GM12878 (cell line): ENCODE data around the gene ZMYND11. TPM values are rescaled to one million over a fixed set of nuclear protein-coding genes. Genes with fewer than 3 reads are reported as not detected.

Experiments
- ATAC-seq: fragments of 200-7000 bp; cut with Tn5 transposase; 3 replicates; pipeline ENCODE4 v1.9.1; 2020; ENCODE audit warnings: mild to moderate bottlenecking, moderate library complexity
- BruUV-seq: library from RNA; stranded (reverse); fragments of 400-500 nt; replicated peaks from 2 replicates; lab custom pipeline; 2021; lab: Mats Ljungman, UMichigan
- CTCF ChIA-PET: fragments of 300-600 bp; sonication (Branson Sonifier 250); formaldehyde crosslinking; extraction: SDS; loops from one replicate; lab custom pipeline; 2021; ENCODE audit warnings: inconsistent platforms; lab: Yijun Ruan, JAX
- POLR2A ChIA-PET: fragments of 350-600 bp; formaldehyde crosslinking; extraction: SDS; loops from one replicate; lab custom pipeline; 2021; ENCODE audit warnings: inconsistent platforms; lab: Charles Lee
- RAD21 ChIA-PET: fragments of 300-600 bp; sonication (Branson Sonifier 250); formaldehyde crosslinking; loops from one replicate; lab custom pipeline; 2023; ENCODE audit warnings: antibody characterized with exemption; ENCODE audit not compliant: unreplicated experiment; lab: Charles Lee
- SMC1A ChIA-PET: fragments of 300-600 bp; sonication (Branson Sonifier 250); formaldehyde crosslinking; loops from one replicate; lab custom pipeline; 2023; ENCODE audit not compliant: unreplicated experiment, uncharacterized antibody; lab: Charles Lee
- DNase-seq: peaks from one replicate; pipeline ENCODE4 v3.0.0-alpha.2; 2011; ENCODE audit warnings: low read depth, low spot score
- FAIRE-seq: peaks from 3 replicates; lab custom pipeline; 2011; peaks lifted over from hg19 to GRCh38; lab: Jason Lieb, UNC
- H2AFZ ChIP-seq: 2 replicates; pipeline ENCODE4 v1.6.0; 2011; ENCODE audit warnings: low read depth, low read length, control low read depth; ENCODE audit not compliant: control insufficient read depth
- H3K27ac ChIP-seq: 2 replicates; pipeline ENCODE4 v1.5.1; 2011; ENCODE audit warnings: control low read depth; ENCODE audit not compliant: control insufficient read depth, insufficient read depth
- H3K27me3 ChIP-seq, 2 experiments: replicated peaks in 1 of 2; 2 replicates each; pipeline versions ENCODE4 v1.6.0 to v1.6.1; 2011; ENCODE audit warnings: low read length in 1 of 2; ENCODE audit not compliant: control insufficient read depth in 2 of 2, insufficient read depth in 2 of 2
- H3K36me3 ChIP-seq, 2 experiments: 2 replicates each; pipeline ENCODE4 v1.5.1; 2011; ENCODE audit warnings: low read length in 1 of 2; ENCODE audit not compliant: control insufficient read depth in 2 of 2, insufficient read depth in 2 of 2
- H3K4me1 ChIP-seq: 2 replicates; pipeline ENCODE4 v1.6.1; 2011; ENCODE audit warnings: mild to moderate bottlenecking, low read length, moderate library complexity, mixed read lengths; ENCODE audit not compliant: control insufficient read depth, insufficient read depth
- H3K4me2 ChIP-seq: 2 replicates; pipeline ENCODE4 v1.6.0; 2011; ENCODE audit warnings: control low read depth; ENCODE audit not compliant: control insufficient read depth, insufficient read depth
- H3K4me3 ChIP-seq: fragments of 200-600 bp; sonication (generic); 2 replicates; pipeline ENCODE4 v1.5.1; 2016
- H3K79me2 ChIP-seq: 2 replicates; pipeline ENCODE4 v1.6.0; 2011; ENCODE audit warnings: low read length; ENCODE audit not compliant: control insufficient read depth, insufficient read depth
- H3K9ac ChIP-seq: 2 replicates; pipeline ENCODE4 v1.8.0; 2011; ENCODE audit warnings: low read length, control low read depth, mixed read lengths; ENCODE audit not compliant: control insufficient read depth, insufficient read depth
- H3K9me3 ChIP-seq: replicated peaks from 3 replicates; pipeline ENCODE4 v1.5.1; 2011; ENCODE audit warnings: mild to moderate bottlenecking, low read length; ENCODE audit not compliant: control insufficient read depth, insufficient read depth
- H4K20me1 ChIP-seq: 2 replicates; pipeline ENCODE4 v1.6.0; 2011; ENCODE audit not compliant: control insufficient read depth, insufficient read depth
- ATF7 ChIP-seq: fragments of 450-650 bp; IDR thresholded peaks from 2 replicates; pipeline ENCODE4 v1.6.1; 2016; ENCODE audit warnings: low read depth, mild to moderate bottlenecking
- EGR1 ChIP-seq, 2 experiments: IDR thresholded peaks; 1 replicate in 1 of 2; 2 replicates in 1 of 2; pipeline ENCODE4 v1.6.1; 2011 to 2012; ENCODE audit warnings: low read depth in 2 of 2, low read length in 2 of 2, borderline replicate concordance in 1 of 2, mild to moderate bottlenecking in 1 of 2, moderate library complexity in 1 of 2
- ESRRA ChIP-seq: IDR thresholded peaks from 2 replicates; pipeline ENCODE4 v1.6.1; 2012; ENCODE audit warnings: mild to moderate bottlenecking, low read length, improper control_type of control experiment
- FOS ChIP-seq: IDR thresholded peaks from 3 replicates; pipeline ENCODE4 v1.6.1; 2011; ENCODE audit warnings: borderline replicate concordance; ENCODE audit not compliant: insufficient read length; ENCODE audit errors: extremely low read depth
- HCFC1 ChIP-seq: fragments of 150-350 bp; IDR thresholded peaks from 2 replicates; pipeline ENCODE4 v1.6.1; 2014; ENCODE audit warnings: low read length
- HDAC2 ChIP-seq: fragments of 200-600 bp; sonication (generic); IDR thresholded peaks from 2 replicates; pipeline ENCODE4 v1.6.1; 2017
- MTA2 ChIP-seq: fragments of 450-650 bp; IDR thresholded peaks from 2 replicates; pipeline ENCODE4 v1.6.1; 2016; ENCODE audit warnings: low read depth, mild to moderate bottlenecking, moderate library complexity
- MTA3 ChIP-seq: IDR thresholded peaks from 2 replicates; pipeline ENCODE4 v1.6.1; 2012; ENCODE audit warnings: low read length, inconsistent platforms, borderline replicate concordance
- PKNOX1 ChIP-seq: fragments of 450-650 bp; IDR thresholded peaks from 2 replicates; pipeline ENCODE4 v1.6.1; 2016; ENCODE audit warnings: mild to moderate bottlenecking
- POLR2AphosphoS2 ChIP-seq: IDR thresholded peaks from 2 replicates; pipeline ENCODE4 v1.6.1; 2011; ENCODE audit warnings: low read depth, mild to moderate bottlenecking, low read length, improper control_type of control experiment, moderate library complexity
- SMAD1 ChIP-seq: fragments of 450-650 bp; IDR thresholded peaks from 2 replicates; pipeline ENCODE4 v1.6.1; 2018; ENCODE audit warnings: mild to moderate bottlenecking, low read depth; ENCODE audit not compliant: partially characterized antibody
- SMAD5 ChIP-seq: IDR thresholded peaks from 2 replicates; pipeline ENCODE4 v1.6.1; 2016; ENCODE audit warnings: antibody characterized with exemption, low read depth
- SRF ChIP-seq, 2 experiments: IDR thresholded peaks; 2 replicates each; pipeline ENCODE4 v1.6.1; 2011; ENCODE audit warnings: low read depth in 2 of 2, low read length in 2 of 2, mild to moderate bottlenecking in 1 of 2, moderate library complexity in 1 of 2
- ZNF24 ChIP-seq: fragments of 450-650 bp; IDR thresholded peaks from 2 replicates; pipeline ENCODE4 v1.6.1; 2017; ENCODE audit warnings: antibody characterized with exemption, mild to moderate bottlenecking
- WGBS: methylation state at CpG from one replicate; pipeline ENCODE4 v1.1.6; 2016; ENCODE audit warnings: low lambda C conversion rate; ENCODE audit not compliant: insufficient replicate concordance, insufficient coverage; ENCODE audit errors: missing lambda C conversion rate; 5-methylcytosine and 5-hydroxymethylcytosine counted together
- in situ Hi-C: fragments of 300-500 bp; cut with MboI; formaldehyde crosslinking; loops from 9 replicates; pipeline ENCODE4 v1.14.3; 2018; ENCODE audit warnings: mixed read lengths
- intact Hi-C: fragments of 100-400 bp; cut with micrococcal nuclease; formaldehyde crosslinking; loops from one replicate; pipeline ENCODE4 v1.14.2; 2022; ENCODE audit not compliant: unreplicated experiment
- polyA plus RNA-seq, 11 experiments: library from polyadenylated mRNA; depleted of rRNA in 4 of 11; unstranded in 6 of 11; stranded (reverse) in 5 of 11; fragments of >200 nt; fragmentation: Nextera tagmentation in 4 of 11; fragmentation: Illumina TruSeq in 1 of 11; extraction: Ambion mirVana in 4 of 11; extraction: Trizol in 1 of 11; gene quantifications; 1 replicate in 1 of 11; 2 replicates in 10 of 11; pipeline versions ENCODE4 v1.2.1 to v1.2.3, GENCODE V29; 2011 to 2016; ENCODE audit warnings: inconsistent platforms in 2 of 11, missing spikeins in 2 of 11, low read depth in 1 of 11
- total RNA-seq, 4 experiments: library from RNA; depleted of rRNA in 3 of 4; stranded (reverse); fragments of >200 nt in 3 of 4; fragmentation: Illumina TruSeq in 1 of 4; extraction: Trizol in 1 of 4; gene quantifications; 2 replicates each; pipeline versions ENCODE4 v1.2.1 to v1.2.3, GENCODE V29; 2013 to 2021
- TF ChIP-seq, protein P1 (sequence below): fragments of 450-650 bp; IDR thresholded peaks from 2 replicates; pipeline ENCODE4 v1.6.1; 2017; ENCODE audit warnings: mild to moderate bottlenecking, moderate library complexity

The ZMYND11 gene
- total and polyA plus RNA-seq, 10 of the 15 experiments (the other 5 are each of a cell fraction or from before 2014, with no cell fraction given): 3.3 to 24.4 (median 13.1) TPM

- no peak for TF ChIP-seq EGR1 (IDR thresholded peaks at IDR 0.05; ENCODE audit: borderline replicate concordance in 1 of 2, low read depth in 2 of 2, low read length in 2 of 2)
- TF ChIP-seq HCFC1: no peak
These were observed 154.3 kb downstream of the ZMYND11 start (continued) for GRCh38 chr10:289581-289980.

DNA sequence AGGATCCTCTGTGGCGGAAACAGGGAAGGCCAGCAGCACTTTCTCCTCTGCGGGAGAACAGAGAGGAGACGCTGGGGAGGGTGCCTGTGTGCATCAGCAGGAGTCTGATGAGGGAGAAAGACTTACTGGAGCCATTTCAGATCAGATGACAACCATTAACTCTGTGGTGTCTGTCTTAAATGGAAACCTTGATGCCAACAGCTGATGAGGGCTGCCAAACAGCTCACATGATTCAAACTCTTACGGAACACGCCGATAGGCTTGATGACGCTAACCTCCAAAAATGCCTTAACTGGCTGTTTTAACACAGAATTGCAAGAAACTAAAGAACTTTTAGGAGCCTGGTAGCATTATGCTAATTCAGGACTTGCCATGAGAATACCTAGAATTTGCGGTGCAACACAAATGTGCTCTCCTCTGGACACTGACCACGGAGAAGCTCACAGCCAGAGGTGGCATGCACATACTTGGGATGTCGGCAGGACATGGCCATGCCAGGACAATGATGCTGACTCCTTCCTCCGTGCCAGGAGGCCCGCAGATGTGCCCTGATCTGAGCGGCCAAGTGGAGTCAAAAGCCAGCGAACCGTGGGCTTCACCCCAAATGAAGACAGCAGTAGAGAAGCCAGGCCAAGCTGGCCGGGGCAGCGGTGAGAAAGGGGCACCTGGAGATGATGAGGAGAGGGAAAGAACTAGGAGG is 154.9 kb downstream of the ZMYND11 start:
- no peaks in the 10 kb centered on the region for H4K20me1 ChIP-seq
- 84% methylated on average over 17 of the region's 17 CpGs for WGBS
- H3K27me3 ChIP-seq: peaks cover 0 to 5% of the 10 kb centered on the region in 2 experiments; a peak in 1 of 4 replicates
- ChIA-PET POLR2A (no interaction called here), SMC1A (no interaction called here), RAD21 (no interaction called here), CTCF (no interaction called here)
- no peak for FAIRE-seq
- no peak overlapping the region for H3K9ac ChIP-seq
- intact Hi-C loops: no loop called here
- H3K36me3 ChIP-seq: no peaks in the 10 kb centered on the region
- no peaks in the 10 kb centered on the region for H3K4me1 ChIP-seq
- no peak overlapping the region for H3K27ac ChIP-seq
- TF ChIP-seq PKNOX1 (no peak), HDAC2 (no peak), ATF7 (no peak), MTA2 (no peak), FOS (no peak), SMAD1 (no peak), MTA3 (no peak), POLR2AphosphoS2 (no peak), ZNF24 (no peak), SMAD5 (no peak), SRF (IDR thresholded peaks at IDR 0.05; ENCODE audit: low read depth in 2 of 2, low read length in 2 of 2) (no peak), ESRRA (no peak)
- TF ChIP-seq, protein P1, sequence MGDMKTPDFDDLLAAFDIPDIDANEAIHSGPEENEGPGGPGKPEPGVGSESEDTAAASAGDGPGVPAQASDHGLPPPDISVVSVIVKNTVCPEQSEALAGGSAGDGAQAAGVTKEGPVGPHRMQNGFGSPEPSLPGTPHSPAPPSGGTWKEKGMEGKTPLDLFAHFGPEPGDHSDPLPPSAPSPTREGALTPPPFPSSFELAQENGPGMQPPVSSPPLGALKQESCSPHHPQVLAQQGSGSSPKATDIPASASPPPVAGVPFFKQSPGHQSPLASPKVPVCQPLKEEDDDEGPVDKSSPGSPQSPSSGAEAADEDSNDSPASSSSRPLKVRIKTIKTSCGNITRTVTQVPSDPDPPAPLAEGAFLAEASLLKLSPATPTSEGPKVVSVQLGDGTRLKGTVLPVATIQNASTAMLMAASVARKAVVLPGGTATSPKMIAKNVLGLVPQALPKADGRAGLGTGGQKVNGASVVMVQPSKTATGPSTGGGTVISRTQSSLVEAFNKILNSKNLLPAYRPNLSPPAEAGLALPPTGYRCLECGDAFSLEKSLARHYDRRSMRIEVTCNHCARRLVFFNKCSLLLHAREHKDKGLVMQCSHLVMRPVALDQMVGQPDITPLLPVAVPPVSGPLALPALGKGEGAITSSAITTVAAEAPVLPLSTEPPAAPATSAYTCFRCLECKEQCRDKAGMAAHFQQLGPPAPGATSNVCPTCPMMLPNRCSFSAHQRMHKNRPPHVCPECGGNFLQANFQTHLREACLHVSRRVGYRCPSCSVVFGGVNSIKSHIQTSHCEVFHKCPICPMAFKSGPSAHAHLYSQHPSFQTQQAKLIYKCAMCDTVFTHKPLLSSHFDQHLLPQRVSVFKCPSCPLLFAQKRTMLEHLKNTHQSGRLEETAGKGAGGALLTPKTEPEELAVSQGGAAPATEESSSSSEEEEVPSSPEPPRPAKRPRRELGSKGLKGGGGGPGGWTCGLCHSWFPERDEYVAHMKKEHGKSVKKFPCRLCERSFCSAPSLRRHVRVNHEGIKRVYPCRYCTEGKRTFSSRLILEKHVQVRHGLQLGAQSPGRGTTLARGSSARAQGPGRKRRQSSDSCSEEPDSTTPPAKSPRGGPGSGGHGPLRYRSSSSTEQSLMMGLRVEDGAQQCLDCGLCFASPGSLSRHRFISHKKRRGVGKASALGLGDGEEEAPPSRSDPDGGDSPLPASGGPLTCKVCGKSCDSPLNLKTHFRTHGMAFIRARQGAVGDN: no peak
- no peaks in the 10 kb centered on the region for H3K79me2 ChIP-seq
- ATAC-seq: no peak
- no peak for DNase-seq
- BruUV-seq: no TSS peak
- H3K9me3 ChIP-seq: no peaks in the 10 kb centered on the region
- H3K4me2 ChIP-seq: no peak overlapping the region
- no peak overlapping the region for H3K4me3 ChIP-seq
- in situ Hi-C loops: no loop called here
- H2AFZ ChIP-seq: no peak overlapping the region
